ENCODE measurements around the gene OGG1. TPM values are rescaled to one million over a fixed set of nuclear protein-coding genes. Genes with fewer than 3 reads are reported as not detected.

The OGG1 gene
- total RNA-seq, 1 donor from 2014 or later, result 15.3 TPM

- H3K36me3 Mint-ChIP-seq (ENCODE audit: low read depth, unreplicated experiment), result peaks cover 25% of the 10 kb centered on the region
- DNase-seq (ENCODE audit: low read depth) (no peak), FAIRE-seq (no peak)
- peaks cover 17% of the 10 kb centered on the region for H4K20me1 ChIP-seq (ENCODE audit: insufficient read depth, low read length)
- H2AFZ ChIP-seq (ENCODE audit: low read depth, low read length), result no peak overlapping the region
- no peak overlapping the region for H3K27ac ChIP-seq (ENCODE audit: low read depth, low read length)
- H3K4me2 ChIP-seq (ENCODE audit: low read length), result peak overlapping the region; percentile 99
- H3K9me3 Mint-ChIP-seq (ENCODE audit: unreplicated experiment), result no peaks in the 10 kb centered on the region
- H3K9ac ChIP-seq (ENCODE audit: low read length), result peak overlapping the region; percentile 97
- H3K9me3 ChIP-seq (ENCODE audit: insufficient read depth, low read depth, low read length), result no peaks in the 10 kb centered on the region
- H3K27ac Mint-ChIP-seq (ENCODE audit: unreplicated experiment), result no peak overlapping the region
- H3K27me3 Mint-ChIP-seq (ENCODE audit: low read depth, unreplicated experiment), result no peaks in the 10 kb centered on the region
- H3K36me3 ChIP-seq (ENCODE audit: insufficient read depth, low read length), result peaks cover 22% of the 10 kb centered on the region
- peaks cover 15% of the 10 kb centered on the region for H3K4me1 ChIP-seq (ENCODE audit: insufficient read depth, low read length)
- no peak overlapping the region for H3K4me3 ChIP-seq (ENCODE audit: insufficient read depth, low read depth, low read length)
- no peaks in the 10 kb centered on the region for H3K27me3 ChIP-seq (ENCODE audit: insufficient read depth, low read length)
- peaks cover 28% of the 10 kb centered on the region for H3K4me1 Mint-ChIP-seq (ENCODE audit: low read depth, unreplicated experiment)
- no peak for TF ChIP-seq EZH2 (IDR thresholded peaks at IDR 0.05; ENCODE audit: insufficient read depth, low read length)
- no peak for TF ChIP-seq CTCF (IDR thresholded peaks at IDR 0.05; ENCODE audit: insufficient read depth, low read depth, low read length)
- H3K4me3 Mint-ChIP-seq (ENCODE audit: unreplicated experiment), result peak overlapping the region; percentile 96
- peaks cover 51% of the 10 kb centered on the region for H3K79me2 ChIP-seq (ENCODE audit: insufficient read depth, low read length)
Observed at GRCh38 chr3:9791127-9791526, 41.4 kb downstream of the OGG1 start.

- Mint-ChIP-seq H3K27me3 (ENCODE audit: low read depth, unreplicated experiment) (no peaks in the 10 kb centered on the region), H3K27ac (ENCODE audit: unreplicated experiment) (peak overlapping the region; percentile 81), H3K36me3 (ENCODE audit: low read depth, unreplicated experiment) (peaks cover 24% of the 10 kb centered on the region), H3K4me3 (ENCODE audit: unreplicated experiment) (peak overlapping the region; percentile 96), H3K4me1 (ENCODE audit: low read depth, unreplicated experiment) (peaks cover 32% of the 10 kb centered on the region), H3K9me3 (ENCODE audit: unreplicated experiment) (no peaks in the 10 kb centered on the region)
- H4K20me1 ChIP-seq (ENCODE audit: insufficient read depth, low read length), result peaks cover 22% of the 10 kb centered on the region
- H3K4me3 ChIP-seq (ENCODE audit: insufficient read depth, low read depth, low read length), result peak overlapping the region; percentile 93
- H3K4me1 ChIP-seq (ENCODE audit: insufficient read depth, low read length), result peaks cover 15% of the 10 kb centered on the region
- H3K9ac ChIP-seq (ENCODE audit: low read length), result peak overlapping the region; percentile 97
- H3K27me3 ChIP-seq (ENCODE audit: insufficient read depth, low read length), result no peaks in the 10 kb centered on the region
- H3K79me2 ChIP-seq (ENCODE audit: insufficient read depth, low read length), result peaks cover 58% of the 10 kb centered on the region
- H3K36me3 ChIP-seq (ENCODE audit: insufficient read depth, low read length), result peaks cover 15% of the 10 kb centered on the region
- FAIRE-seq (no peak), DNase-seq (ENCODE audit: low read depth) (no peak)
- H3K27ac ChIP-seq (ENCODE audit: low read depth, low read length), result peak overlapping the region; percentile 99
- H2AFZ ChIP-seq (ENCODE audit: low read depth, low read length), result peak overlapping the region; percentile 61
- TF ChIP-seq CTCF (IDR thresholded peaks at IDR 0.05; ENCODE audit: insufficient read depth, low read depth, low read length) (no peak), EZH2 (IDR thresholded peaks at IDR 0.05; ENCODE audit: insufficient read depth, low read length) (no peak)
- H3K4me2 ChIP-seq (ENCODE audit: low read length), result peak overlapping the region; percentile 99
- no peaks in the 10 kb centered on the region for H3K9me3 ChIP-seq (ENCODE audit: insufficient read depth, low read depth, low read length)
Observed at GRCh38 chr3:9791790-9792404, 42.1 kb downstream of the OGG1 start.

All from astrocyte (in vitro differentiated cells and primary cell).